Measurements from ENCODE around the gene SSNA1.

The SSNA1 gene

DNA sequence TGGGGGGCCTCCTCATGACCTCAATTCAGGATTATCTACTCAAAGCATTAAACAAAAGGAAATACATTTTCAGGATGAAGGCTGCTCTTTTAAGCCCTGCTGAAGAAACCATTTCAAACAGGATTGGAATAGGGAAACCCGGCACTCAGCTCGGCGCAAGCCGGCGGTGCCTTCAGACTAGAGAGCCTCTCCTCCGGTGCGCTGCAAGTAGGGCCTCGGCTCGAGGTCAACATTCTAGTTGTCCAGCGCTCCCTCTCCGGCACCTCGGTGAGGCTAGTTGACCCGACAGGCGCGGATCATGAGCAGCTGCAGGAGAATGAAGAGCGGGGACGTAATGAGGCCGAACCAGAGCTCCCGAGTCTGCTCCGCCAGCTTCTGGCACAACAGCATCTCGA is 16.3 kb downstream of the SSNA1 start:
- DNase-seq = no peak

DNA sequence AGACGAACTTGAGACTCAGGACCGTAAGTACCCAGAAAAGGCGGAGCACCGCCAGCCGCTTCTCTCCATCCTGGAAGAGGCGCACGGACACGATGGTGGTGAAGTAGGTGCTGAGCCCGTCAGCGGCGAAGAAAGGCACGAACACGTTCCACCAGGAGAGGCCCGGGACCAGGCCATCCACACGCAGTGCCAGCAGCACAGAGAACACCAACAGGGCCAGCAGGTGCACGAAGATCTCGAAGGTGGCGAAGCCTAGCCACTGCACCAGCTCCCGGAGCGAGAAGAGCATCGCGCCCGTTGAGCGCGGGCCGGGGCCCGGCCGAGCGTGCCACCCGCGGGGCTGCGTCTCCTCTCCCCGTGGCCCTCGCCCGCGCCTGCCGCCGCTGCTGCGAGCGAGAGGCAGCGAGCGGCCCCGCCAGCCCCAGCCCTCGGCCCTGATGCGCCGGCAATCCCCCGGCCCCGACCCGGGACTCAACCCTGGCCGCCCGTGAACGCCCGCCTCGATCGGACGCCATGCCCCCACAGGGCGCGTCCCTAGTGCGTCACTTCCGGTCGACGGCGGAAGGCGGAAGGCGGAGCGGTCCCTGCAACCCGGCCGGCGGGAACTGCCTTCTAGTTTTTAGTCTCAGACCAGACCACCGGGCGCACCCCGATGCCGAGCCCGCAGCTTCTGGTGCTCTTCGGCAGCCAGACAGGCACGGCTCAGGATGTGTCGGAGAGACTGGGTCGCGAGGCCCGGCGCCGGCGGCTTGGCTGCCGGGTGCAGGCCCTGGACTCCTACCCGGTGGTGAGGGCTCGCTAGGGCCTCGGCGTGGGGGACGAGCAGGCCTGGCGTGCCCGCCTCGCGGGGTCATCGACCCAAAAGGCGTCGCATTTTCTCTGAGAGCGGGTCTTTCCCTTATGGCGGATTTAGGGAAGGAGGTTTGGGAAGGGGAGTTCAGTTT is 16.9 kb downstream of the SSNA1 start, which contains the start of the genes NDOR1 and TMEM203:
NDOR1 (plus strand) TSS at position 575 of the 944 bp plus-strand sequence; CDS start at position 653, 78 bp downstream.
TMEM203 (minus strand) TSS at position 523 of the 944 bp plus-strand sequence; CDS start at position 289, 234 bp downstream.
- DNase-seq = peak; percentile 65

DNA sequence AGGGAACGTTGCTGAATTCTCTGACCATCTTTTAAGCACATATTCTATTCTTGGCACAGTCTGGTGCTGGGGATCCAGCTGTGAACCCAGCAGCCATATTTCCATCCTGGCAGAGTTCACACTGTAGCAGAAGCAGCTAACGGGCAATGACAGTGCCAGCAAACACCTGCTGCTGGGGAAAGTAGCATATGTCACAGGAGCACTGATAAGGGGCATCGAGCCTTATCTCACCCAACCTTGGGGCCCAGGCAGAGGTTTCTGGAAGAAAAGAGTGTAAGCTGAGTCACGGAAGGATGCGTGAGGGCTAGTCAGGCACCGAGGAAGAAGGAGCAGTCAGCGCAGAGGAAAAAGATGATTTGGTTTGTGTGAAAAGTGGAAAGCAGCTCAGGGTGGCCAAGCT is 18.1 kb downstream of the SSNA1 start:
- no peak for DNase-seq

DNA sequence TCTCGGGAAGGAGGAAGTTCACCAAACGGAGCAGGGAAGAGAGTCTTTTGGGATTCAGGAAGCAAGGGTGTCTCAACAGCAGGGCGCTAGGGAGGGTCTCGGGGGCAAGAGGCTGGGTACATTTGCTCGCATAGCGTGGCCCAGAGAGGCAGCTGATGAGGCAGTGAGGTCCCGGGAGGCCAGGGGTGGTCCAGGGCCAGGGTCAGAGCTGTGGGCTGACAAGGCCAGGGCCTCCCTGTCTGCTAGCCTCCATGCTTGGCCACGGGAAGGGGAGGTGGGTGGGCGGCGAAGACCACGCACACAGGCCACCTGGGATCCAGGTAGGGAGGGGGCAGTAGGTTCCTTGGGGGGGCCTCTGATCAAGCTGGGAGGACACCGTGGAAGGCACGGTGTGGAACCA is 23.1 kb downstream of the SSNA1 start:
- no peak for DNase-seq

DNA sequence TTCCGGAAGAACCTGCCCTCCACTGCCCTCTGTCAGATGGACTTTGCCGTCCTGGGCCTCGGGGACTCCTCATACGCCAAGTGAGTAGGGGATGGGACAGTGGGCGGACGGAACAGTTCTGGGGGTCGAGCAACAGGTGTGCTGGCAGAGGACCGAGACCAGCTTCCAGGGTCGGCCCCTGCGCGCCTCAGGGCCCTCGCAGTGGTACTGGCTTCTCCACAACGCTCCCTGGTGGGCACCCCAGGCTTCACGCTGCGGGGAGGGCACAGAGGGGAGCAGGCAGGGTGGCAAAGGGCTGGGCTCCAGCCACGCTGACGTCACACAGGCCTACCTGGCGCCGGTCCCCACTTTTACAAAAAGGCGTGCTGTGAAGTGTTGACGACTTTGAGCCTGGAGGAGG is 24.0 kb downstream of the SSNA1 start:
- DNase-seq = no peak

DNA sequence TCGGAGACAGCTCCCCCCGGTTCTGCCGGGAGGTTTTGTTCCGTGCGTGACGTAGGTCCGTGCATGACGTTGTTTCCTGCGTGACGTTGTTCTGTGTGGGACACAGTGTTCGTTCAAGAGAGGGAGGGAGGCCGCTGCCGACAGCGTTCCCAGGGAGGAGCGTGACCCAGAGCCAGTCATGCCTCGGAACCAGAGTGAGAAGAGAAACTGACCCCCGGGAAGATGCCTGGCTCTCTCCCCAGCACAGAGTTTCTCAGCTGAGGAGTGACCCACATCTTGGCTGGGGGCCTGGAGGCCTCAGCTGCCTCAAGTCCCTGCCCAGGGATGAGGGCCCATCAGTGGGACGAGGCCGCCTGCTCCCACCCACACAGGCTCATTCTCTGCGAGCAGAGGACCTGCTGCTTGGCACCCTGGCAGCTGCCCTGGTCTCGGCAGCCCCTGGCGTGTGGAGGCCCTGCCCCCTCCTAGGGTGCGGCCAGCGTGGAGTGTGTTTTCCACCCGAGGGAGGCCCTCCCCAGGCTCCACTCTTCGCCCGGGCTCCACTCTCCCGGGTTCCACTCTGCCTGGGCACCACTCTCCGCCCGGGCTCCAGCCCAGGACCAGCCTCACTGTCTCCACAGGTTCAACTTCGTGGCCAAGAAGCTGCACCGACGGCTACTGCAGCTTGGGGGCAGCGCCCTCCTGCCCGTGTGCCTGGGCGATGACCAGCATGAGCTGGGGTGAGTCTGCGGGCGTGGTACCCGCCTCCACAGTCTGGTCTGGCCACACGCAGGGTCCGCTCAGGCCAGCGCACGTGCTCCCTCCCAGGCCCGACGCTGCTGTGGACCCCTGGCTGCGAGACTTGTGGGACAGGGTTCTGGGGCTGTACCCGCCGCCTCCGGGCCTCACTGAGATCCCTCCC is 24.9 kb downstream of the SSNA1 start:
- no peak for DNase-seq

DNA sequence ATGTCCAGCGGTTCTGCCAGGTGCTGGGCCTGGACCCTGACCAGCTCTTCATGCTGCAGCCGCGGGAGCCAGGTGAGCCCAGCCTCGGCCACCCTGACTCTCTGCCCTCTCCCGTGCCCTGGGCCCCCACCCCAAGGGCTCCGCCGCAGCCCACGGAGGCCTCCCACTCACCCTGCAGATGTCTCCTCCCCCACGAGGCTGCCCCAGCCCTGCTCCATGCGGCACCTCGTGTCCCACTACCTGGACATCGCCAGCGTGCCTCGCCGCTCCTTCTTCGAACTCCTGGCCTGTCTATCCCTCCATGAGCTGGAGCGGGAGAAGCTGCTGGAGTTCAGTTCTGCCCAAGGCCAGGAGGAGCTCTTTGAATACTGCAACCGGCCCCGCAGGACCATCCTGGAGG is 26.1 kb downstream of the SSNA1 start:
- DNase-seq = no peak

DNA sequence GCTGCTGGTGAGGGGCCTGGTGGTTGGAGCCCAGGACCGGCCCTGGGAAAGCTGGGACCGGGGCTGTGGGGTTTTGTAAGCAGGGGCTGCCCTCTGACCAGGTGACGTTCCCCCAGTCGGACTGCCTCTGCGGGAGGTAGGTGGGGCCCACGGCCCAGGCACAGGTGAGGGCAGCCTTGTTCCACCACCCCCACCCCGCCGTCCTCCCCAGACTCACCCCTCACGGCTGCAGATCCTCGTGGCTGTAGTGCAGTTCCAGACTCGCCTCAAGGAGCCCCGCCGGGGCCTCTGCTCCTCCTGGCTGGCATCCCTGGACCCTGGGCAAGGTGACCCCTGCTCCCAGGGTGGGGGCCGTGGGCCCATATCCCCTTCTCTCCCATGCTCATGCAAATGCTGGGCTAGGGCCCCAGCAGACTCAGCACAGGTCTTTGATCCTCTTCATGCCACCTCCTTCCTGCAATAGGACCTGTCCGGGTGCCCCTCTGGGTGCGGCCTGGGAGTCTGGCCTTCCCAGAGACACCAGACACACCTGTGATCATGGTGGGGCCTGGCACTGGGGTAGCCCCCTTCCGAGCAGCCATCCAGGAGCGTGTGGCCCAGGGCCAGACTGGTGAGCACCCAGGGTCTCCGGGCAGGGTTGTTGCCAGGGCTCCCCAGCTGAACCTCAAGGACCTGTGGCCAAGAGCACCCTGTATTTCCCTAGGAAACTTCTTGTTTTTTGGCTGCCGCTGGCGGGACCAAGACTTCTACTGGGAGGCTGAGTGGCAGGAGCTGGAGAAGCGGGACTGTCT is 26.9 kb downstream of the SSNA1 start:
- no peak for DNase-seq

DNA sequence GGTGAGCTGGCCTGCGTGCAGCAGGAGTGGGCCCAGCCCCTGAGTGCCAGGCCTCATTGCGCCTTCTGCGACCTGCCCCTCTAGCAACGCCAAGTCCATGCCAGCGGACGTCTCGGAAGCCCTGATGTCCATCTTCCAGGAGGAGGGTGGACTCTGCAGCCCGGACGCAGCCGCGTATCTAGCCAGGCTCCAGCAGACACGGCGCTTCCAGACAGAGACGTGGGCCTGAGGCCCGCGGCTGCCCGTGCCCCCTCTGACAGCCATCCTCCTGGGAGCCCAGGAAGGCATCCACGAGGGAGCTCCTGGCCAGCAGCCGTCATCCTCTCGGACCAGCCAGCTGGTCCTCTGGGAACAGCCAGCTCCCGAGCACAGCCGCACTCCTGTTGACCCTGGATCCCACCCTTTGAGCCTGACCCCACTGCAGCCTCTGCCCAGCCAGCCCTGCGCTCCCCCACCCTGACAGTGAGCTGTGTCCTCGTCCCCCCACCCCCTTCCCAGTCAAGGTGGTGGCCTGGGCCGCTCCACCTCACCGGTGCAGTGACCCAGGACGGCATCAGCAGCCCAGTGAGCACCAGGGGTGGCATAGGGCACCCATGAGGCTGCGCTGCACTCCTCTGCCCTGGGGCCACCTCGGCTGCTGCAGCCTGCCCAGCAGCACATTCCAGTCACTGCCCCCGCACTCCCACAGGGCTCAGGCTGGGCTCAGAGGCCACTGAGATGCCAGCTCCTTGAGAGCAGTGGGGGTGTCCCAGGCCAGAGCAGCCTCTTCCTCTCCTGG is 27.9 kb downstream of the SSNA1 start:
- DNase-seq = no peak

DNA sequence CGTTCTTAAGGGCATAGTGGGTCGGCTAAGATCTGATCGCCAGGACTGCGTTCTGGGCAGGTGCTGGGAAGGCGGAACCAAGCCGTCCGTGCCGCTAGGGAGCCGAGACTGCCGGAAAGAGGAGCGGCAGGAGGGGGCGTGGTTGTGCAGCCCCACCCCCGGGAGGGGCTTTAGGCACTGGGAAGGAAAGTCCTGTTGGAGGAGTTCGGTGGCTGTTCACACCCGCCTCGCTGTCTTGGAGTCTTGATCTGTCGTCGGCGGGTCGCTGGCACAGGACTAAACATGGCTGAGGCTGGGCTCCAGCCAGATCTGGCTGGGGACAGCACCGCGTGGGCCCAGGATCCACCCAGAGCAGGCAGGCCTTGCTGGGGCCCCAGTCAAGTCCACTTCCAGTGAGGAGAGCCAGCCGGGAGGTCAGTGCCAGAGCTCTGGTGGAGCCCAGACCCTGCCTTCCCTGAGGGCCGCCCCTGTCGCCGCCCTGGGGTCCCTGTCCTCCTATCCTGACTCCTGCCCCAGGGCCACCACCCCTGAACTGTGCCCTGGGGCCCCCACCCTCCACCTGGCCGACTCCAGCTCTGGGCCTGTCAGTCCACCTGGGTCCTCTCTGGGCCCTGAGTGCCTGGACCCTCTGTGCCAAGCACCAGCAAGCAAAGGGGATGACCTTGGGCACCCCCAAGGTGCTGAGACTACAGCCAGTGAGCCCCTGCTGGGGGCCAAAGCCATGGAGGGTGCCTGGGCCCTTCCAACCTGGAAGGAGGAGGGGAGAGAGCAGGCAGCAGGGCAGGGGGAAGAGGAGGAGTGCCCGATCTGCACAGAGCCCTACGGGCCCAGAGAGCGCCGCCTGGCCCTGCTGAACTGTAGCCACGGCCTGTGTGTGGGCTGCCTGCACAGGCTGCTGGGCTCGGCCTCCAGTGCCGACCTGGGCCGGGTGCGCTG is 29.1 kb downstream of the SSNA1 start:
- no peak for DNase-seq

DNA sequence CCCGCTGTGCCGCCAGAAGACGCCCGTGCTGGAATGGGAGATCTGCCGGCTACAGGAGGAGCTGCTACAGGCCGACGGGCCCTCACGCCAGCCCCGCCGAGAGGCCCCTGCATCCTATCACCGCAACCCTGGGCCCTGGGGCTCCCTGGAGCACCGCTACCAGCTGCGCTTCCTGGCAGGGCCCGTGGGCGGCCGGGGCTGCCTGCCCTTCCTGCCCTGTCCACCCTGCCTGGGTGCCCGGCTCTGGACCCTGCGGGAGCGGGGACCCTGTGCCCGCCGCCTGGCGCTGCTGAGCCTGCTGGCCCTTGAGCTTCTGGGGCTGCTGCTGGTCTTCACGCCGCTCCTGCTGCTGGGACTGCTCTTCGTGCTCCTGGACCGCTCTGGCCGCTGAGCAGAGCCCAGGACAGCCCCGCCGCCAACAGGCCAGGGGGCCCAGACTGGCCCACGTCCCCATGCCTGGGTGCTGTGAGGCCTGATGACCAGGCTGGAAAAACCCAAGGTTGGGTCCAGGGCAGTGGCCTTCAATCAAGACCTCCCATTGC is 29.8 kb downstream of the SSNA1 start:
- DNase-seq = no peak

DNA sequence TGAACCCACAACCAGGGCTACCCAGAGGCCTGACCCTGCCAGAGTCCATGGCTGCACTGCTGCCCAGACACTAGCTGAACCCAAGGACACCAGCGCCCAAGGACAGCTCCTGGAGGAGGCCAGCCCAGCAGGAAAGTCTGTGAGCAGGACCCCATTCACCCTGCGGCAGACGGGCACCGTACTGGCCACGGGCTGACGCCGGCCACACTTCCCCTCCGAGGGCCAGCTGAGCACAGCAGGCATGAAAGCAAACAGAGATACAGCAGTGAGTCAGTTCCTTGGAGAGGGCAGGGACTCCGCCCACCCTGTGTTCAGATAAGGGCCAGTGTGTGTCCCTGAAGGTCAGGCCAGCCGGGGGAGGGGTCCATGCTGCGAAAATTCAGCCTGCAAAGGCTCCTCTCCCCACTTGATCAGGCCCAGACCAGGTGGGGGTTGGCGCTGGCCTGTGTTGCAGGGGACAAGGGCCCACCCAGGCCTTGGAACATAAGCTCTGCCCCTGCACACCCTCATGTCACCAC is 30.3 kb downstream of the SSNA1 start:
- DNase-seq = no peak

DNA sequence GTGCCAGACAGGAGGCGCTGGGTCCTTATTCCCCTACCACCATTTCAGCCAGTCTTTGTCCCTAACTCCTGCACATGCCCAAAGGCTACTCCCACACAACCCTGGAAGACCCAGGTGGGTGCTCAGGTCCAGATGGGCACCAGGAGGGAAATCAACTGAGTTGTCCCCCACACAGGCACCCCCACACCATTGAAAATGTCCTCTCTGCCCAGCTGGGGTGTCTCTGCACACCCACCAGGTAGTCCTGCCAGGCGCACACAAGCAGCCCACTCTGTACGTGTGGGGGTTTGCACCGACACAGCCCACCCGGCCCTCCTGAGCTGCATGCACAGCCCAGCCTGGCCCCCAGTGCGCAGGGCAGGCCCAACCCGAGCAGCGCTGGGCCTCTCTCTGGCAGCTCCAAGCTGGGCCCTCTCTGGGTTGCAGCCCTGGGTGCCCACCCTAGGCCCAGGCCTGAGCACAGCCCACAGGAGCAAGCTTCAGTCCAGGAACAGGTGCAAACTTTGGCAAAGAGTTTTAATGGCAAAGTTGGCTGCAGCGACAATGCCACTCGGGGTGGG is 31.4 kb downstream of the SSNA1 start:
- no peak for DNase-seq

DNA sequence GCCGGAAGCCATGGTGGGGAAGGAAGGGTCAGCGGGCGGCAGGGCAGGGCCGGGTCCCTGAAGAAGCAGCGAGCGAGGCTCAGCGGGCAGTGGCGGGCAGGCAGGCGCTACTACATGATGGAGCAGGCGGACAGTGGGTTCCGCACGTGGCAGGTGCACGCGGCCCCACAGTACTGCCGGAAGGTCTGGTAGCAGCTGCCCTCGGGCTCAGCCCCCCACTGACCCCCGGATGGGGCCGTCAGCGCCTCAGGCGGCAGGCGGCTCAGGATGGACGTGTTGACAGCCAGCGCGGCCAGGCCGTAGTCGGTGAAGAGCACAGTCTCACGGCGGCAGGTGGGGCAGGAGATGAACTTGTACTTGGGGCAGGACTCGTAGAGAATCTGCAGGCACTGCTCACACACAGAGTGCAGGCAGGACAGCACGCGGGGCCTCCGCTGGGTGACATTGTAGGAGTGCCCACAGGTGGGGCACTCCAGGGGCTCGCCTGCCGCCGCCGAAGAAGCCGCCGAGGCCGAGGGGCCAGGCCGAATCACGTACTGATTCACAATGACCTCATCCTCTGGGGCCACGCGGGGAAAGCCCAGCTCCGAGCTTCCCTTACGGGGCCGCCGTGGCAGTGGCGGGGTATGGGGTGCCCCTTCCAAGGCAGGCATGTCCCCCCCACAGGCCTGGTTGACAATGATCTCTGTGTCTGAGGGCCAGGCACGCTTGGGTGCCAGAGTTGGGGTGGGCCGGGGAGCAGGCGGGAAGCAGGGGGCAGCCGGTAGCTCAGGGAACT is 32.0 kb downstream of the SSNA1 start:
- DNase-seq = no peak

DNA sequence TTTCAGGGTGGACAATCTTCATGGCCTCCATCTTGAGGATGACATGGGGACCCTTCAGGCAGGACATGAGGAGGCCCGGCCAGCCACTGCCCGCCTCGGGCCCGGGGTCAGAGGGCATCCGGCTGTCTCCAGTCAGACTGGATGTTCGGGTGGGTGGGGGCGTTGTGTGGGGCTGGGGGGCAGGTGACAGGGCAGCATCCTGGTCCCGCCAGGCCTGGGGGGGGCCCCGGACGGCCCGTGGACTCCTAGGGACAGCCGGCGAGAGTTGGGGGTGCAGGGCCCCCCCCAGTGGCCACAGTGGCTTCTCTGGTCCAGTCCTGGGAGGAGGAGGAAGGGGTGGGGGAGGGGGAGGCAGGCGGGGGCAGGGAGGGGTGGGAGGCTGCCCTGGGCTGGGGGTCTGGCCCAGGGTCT is 32.6 kb downstream of the SSNA1 start:
- DNase-seq = no peak

DNA sequence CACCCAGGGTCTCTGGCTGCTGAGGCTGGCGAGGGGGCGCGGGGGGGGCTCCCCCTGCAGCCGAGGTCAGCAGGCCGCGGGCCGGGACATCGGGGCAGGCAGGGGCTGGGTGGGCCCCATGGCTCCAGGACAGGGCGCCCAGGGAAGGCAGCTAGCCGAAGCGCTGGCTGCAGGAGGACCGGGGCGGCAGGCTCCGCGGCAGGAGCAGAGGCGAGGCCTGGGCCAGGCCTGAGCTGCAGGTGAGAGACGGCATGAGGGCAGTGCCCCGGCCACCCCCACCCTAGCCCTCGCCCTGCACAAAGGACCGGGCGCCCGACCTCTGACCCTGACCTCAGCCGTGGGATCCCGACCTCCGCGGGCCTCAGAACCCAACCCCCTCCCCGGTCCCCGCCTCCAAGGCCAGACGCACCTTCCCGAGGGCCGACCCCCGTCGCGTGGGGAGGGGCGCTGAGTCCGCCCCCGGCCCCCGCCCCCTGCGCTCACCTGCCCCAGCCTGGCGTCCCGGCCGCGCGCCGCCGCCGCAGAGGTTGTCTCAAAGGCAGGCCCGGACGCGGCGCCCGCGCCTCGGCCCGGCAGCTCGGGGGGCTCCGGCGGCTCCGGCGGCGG is 33.1 kb downstream of the SSNA1 start:
- no peak for DNase-seq

DNA sequence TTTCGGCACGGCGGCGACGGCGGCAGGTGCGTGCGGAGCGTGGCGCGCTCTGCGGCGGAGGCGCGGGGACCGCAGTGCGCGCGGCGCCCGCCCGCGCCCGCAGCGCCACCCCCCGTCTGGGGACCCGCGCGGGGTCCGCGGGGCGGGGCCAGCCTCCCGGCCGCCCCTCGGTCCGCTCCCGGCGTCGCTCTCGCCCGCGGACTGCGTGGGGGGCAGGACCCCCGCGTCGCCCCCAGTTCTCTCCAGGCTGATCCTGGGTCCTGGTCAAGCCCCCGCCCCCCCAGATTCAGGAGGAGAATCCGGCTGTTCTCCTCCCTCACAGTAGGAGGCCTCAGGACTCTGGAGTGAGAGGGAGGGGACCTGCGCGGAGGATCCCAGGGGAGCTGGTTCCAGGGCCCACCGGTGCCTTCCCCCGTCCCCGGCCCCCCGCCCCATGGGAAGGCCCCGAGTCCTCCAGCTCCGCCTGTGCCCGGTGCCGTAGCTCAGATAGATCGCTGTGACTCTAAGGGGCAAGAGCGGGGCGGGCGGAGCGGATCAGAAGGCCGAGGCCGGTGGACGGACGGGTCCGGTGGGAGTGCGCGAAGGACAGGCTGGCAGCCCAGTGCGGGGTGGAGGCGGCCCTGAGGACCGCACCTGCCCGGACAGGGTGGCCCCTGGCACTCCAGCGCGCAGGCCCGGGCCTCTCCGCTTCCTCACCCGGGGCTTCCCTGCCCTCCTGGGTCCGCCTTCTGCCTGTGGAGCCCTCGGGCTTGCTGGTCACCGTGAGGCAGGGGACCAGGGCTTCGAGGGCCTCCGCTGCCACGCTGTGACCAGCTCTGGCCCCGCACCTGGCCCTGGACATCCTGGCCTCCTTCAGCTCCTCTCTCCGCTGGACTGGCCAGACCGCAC is 34.0 kb downstream of the SSNA1 start, which contains the start of gene RNF208:
RNF208 (minus strand) TSS at position 51 of the 888 bp plus-strand sequence. CDS start 1,028 bp downstream, outside the sequence.
- DNase-seq = no peak
